ENCODE data around the gene C17orf67.

DNA sequence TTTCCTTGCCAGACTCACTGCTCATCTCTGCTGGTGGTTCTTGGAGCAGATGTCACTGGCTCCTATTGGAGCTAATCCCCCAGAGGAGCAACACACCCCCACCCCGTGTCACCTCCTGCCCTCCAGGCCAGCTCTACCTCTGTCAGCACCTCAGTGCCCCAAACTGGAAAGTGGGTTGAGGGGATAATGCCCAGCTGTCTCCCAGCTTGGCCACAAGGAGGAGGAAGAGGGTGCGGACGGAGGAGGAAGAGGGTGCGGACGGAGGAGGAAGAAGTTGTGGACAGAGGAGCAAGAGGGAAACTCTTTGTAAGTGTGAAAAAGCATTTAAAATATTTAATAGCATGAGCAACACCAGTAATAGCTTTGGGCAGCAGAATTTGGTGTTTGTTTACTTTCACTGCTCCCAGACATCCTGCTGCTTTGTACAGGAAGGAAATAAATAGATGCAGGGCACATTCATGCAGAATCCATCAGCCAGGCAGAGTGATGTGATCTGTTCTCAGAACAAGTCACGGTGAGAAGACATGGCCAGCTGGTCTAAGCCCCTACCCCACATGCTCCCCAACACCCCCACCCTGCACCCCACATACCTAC lies 82.5 kb downstream of the C17orf67 start:
- no peak for TF ChIP-seq TAF1 (IDR thresholded peaks at IDR 0.05; ENCODE audit: low read depth)
- no peak for TF ChIP-seq YY1 (IDR thresholded peaks at IDR 0.05; ENCODE audit: low read depth)
- TF ChIP-seq USF1 (IDR thresholded peaks at IDR 0.05) = no peak
- TF ChIP-seq NFIC (IDR thresholded peaks at IDR 0.05) = no peak
- TF ChIP-seq REST (IDR thresholded peaks at IDR 0.05; ENCODE audit: low read depth) = no peak
- TF ChIP-seq MAX (IDR thresholded peaks at IDR 0.05) = no peak
- no peak for TF ChIP-seq EP300 (IDR thresholded peaks at IDR 0.05; ENCODE audit: borderline replicate concordance)
- TF ChIP-seq FOXM1 (IDR thresholded peaks at IDR 0.05; ENCODE audit: borderline replicate concordance, low read depth) = no peak
- TF ChIP-seq CREB1 (IDR thresholded peaks at IDR 0.05; ENCODE audit: low read depth) = no peak
- TF ChIP-seq TEAD4 (IDR thresholded peaks at IDR 0.05) = no peak
- TF ChIP-seq ZBTB7A (IDR thresholded peaks at IDR 0.05; ENCODE audit: low read depth) = no peak
- TF ChIP-seq CEBPB (IDR thresholded peaks at IDR 0.05) = no peak
- no peak for TF ChIP-seq RAD21 (IDR thresholded peaks at IDR 0.05; ENCODE audit: low read depth)
